GM12872 (cell line): ENCODE data around the gene OR5C1.

Source experiments
- CTCF ChIP-seq: IDR thresholded peaks from 3 replicates; pipeline ENCODE4 v1.5.1; 2011; ENCODE audit warnings: low read depth, mild to moderate bottlenecking, low read length, moderate library complexity; ENCODE audit not compliant: insufficient read depth

Gene OR5C1

DNA sequence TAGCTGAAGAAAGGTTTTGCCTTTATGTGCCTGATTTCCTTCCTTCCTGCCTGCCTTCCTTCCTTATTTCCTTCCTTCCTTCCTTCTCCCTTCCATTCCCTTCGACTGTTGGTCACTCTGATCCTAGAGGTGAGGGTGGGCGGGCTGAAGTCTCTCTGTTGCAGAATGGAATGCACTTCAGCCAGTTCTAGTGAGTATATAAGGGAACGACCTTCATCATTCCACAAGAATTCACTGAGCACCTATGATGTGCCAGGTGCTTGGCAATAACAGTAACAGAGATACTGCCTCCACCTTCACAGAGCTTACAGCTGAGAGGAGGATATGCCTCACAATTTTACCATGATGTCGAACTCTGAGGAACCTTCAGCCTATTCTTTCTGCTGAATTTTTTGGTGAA lies 8.7 kb upstream of the OR5C1 start:
- no peak for TF ChIP-seq CTCF

DNA sequence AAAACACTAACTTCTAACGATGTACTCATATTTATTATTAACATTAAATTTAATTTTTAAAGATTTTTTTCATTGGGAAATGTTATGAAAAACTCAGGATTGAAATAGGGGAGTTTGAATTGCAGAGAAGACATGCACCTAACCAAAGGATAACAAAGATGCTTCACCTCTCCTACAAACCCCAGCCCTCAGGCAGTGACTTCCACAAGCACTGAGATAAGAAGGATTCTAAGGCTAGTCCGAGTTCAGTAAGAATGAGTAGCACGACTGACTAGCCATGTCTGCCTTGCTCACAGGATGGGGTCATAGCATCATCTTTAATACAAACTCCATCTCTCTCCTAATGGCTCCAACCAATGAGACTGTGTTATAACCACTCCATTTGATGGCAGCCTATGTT lies 7.1 kb upstream of the OR5C1 start:
- no peak for TF ChIP-seq CTCF

GRCh38 chr9:122785269-122785668 lies 3.5 kb upstream of the OR5C1 start:
- TF ChIP-seq CTCF = no peak

DNA sequence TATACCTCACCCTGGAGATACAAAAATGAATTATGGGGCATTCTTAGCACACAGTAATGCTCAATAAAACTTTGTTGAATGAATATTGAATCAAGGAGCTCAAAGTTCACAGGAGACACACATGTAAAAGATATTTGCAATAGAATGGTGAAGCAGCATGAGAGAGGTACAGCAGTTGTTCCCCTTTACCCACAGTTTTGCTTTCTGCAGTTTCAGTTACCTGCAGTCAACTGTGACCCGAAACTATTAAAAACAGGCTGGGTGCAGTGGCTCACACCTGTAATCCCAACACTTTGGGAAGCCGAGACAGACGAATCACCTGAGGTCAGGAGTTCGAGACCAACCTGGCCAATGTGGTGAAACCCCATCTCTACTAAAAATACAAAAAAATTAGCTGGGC lies 2.4 kb upstream of the OR5C1 start:
- TF ChIP-seq CTCF = no peak

DNA sequence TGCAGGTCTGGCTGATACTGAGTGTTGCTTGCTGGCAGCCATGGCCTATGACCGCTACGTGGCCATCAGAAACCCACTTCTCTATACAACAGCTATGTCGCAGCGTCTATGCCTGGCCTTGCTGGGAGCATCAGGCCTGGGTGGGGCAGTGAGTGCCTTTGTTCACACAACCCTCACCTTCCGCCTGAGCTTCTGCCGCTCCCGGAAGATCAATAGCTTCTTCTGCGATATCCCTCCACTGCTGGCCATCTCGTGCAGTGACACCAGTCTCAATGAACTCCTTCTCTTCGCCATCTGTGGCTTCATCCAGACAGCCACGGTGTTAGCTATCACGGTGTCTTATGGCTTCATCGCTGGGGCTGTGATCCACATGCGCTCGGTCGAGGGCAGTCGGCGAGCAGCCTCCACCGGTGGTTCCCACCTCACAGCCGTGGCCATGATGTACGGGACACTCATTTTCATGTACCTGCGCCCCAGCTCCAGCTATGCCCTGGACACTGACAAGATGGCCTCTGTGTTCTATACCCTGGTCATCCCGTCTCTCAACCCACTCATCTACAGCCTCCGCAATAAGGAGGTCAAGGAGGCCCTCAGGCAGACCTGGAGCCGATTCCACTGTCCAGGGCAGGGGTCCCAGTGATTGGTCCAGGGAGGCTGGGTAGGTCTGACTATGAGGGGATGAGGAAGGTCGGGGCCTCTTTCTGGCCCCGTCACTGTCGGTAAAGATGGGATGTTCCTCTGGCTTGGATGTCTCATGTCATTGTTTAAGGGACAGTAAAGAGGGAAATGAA lies 718 bp downstream of the OR5C1 start:
- TF ChIP-seq CTCF = no peak

GRCh38 chr9:122791872-122792669 lies 3.3 kb downstream of the OR5C1 start:
- TF ChIP-seq CTCF = no peak

- no peak for TF ChIP-seq CTCF
Observed at GRCh38 chr9:122797316-122798063, 8.8 kb downstream of the OR5C1 start.
